AG04449 (cell line): ENCODE data around the gene PLA2G2C.

Experiments
- CTCF ChIA-PET: fragments of 350-600 bp; formaldehyde crosslinking; extraction: SDS; loops from one replicate; lab custom pipeline; 2021; ENCODE audit warnings: antibody characterized with exemption; lab: Yijun Ruan, JAX
- POLR2A ChIA-PET: fragments of 400-600, 350-600 bp; formaldehyde crosslinking; extraction: SDS; loops from one replicate; lab custom pipeline; 2020; ENCODE audit warnings: antibody characterized with exemption, inconsistent platforms; lab: Yijun Ruan, JAX
- DNase-seq: peaks from one replicate; pipeline ENCODE4 v3.0.0-alpha.2; 2010; ENCODE audit warnings: low read depth, low spot score
- H3K4me3 ChIP-seq: 2 replicates; pipeline ENCODE4 v1.5.1; 2011; ENCODE audit warnings: low read depth, mild to moderate bottlenecking, control low read depth, low read length
- TF ChIP-seq, protein P1 (sequence below): IDR thresholded peaks from one replicate; pipeline ENCODE4 v1.5.1; 2011; ENCODE audit warnings: mild to moderate bottlenecking, moderate library complexity, low read length, control low read depth, inconsistent platforms; ENCODE audit not compliant: insufficient read depth; ENCODE audit errors: missing control alignments

PLA2G2C gene

DNA sequence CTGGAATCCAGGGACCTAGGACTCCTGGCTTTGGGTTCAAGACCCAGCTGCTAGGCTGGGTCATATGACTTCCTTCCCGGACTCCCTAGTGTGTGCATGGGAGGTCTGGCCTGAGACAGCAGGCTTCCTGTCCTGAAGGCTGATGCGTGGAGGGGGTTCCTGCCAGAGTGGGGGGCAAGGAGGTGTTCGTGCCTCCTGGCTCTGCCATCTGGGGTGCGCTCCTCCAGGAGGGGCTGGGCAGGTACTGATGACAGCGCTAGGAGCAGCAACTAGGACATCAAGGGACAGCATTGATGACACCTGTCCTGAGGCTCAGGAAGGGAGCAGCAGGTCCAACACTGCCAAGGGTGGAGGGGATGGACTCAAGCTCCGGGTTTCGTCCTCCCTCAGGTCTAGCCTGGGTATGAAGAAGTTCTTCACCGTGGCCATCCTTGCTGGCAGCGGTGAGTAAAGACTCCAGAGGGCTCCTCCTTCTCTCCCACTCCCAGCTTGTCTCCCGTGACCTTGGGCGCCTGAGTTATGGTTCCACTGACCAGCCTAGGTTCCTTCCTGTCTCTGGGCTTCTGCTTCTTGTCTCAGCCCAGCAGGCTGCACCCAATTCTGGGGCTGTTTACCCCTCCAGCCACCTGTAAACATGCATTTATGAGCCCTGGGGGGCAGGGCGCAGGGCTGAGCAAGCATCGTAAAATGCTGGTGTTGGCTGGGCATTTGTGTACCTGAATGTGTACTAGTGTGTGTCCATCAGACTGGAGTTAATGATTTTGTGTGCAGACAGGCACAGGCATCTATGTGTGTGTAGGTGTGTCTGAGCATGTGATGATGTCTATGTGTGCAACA is 46.3 kb downstream of the PLA2G2C start:
- no peak for DNase-seq
- H3K4me3 ChIP-seq, result no peak overlapping the region
- POLR2A ChIA-PET, result no interaction called here
- CTCF ChIA-PET, result no interaction called here
- TF ChIP-seq, protein P1, sequence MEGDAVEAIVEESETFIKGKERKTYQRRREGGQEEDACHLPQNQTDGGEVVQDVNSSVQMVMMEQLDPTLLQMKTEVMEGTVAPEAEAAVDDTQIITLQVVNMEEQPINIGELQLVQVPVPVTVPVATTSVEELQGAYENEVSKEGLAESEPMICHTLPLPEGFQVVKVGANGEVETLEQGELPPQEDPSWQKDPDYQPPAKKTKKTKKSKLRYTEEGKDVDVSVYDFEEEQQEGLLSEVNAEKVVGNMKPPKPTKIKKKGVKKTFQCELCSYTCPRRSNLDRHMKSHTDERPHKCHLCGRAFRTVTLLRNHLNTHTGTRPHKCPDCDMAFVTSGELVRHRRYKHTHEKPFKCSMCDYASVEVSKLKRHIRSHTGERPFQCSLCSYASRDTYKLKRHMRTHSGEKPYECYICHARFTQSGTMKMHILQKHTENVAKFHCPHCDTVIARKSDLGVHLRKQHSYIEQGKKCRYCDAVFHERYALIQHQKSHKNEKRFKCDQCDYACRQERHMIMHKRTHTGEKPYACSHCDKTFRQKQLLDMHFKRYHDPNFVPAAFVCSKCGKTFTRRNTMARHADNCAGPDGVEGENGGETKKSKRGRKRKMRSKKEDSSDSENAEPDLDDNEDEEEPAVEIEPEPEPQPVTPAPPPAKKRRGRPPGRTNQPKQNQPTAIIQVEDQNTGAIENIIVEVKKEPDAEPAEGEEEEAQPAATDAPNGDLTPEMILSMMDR, result no peak

DNA sequence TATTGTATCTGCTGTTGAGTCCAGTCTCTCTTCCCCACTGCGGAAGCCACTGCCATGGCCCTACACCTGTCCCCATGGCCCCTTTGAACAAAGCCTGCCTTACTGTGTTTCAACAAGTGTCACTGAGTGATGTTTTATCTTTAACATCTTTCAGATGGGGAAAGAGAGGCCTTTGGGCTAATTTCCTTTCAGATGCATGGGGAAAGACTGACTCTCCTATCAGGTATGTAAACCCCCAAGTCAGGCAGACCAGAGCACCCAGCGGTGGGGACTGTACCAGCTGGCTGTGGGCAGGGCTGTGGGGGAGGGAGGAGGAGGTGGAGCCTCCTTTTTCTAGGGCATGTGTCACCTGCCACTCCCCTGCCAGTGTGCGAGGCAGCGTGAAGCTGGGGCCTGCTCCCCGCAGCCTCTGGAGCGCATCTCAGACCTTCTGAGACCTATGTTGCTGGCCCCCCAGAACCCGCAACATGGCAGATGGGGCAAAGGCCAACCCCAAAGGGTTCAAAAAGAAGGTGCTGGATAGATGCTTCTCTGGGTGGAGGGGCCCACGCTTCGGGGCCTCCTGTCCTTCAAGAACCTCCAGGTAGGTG is 47.3 kb downstream of the PLA2G2C start, which contains the start of gene PLA2G2F:
Gene PLA2G2F, plus strand, starts transcription at position 363 of the 590 bp plus-strand sequence. Its CDS starts 105 bp downstream, at position 468.
- POLR2A ChIA-PET, result no interaction called here

DNA sequence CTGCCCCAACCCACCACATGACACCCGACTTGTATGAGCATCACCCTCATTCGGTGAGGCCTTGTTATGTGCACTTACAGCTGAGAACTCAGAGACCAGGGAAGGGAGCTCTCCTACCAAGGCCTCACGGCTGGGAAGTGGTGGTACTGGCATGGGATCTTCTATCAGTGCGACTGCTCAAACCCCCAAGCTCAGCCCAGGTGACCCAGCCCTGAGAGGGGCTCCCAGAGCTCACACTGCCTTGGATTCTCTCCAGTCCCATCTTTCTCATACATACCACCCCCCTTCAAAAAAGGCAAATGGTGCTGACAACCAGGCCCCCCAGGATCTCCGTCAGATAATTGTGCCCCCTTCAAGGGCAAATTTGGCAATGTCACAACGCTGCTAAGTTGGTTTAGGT is 48.0 kb downstream of the PLA2G2C start:
- ChIA-PET CTCF (interaction anchor here (1.5 kb wide), 1 partner anchor 14 kb away, joined by 5 read pairs; no protein-coding TSS in a partner anchor), POLR2A (no interaction called here)
- H3K4me3 ChIP-seq, result no peak overlapping the region
- TF ChIP-seq, protein P1, result no peak
- no peak for DNase-seq

More for the DNA sequence above, 47.3 kb downstream of the PLA2G2C start, which contains the start of gene PLA2G2F:
- DNase-seq, result no peak
- TF ChIP-seq, protein P1, result no peak
- no peak within 1 kb of the TSS for H3K4me3 ChIP-seq
- CTCF ChIA-PET, result interaction anchor here (1.5 kb wide), 1 partner anchor 13 kb away, joined by 5 read pairs; no protein-coding TSS in a partner anchor

DNA sequence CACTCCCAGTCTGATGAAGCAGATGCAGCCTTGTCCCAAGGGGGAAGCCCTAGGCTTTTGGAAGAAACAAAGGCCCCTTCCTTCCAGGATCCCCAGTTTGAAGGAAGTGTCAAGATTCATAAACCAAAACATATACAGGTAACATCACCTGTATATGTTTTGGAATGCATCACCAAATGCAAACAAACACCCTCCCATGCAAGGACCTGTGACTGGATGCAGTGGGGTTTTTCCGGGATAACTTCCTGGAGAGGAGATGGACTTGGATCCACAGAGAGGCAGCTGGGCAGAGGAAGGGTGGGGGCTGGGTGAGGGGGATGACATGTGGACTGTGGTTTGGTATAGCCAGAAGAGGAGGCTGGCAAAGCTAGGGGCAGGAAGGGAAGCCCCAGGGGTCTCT is 48.7 kb downstream of the PLA2G2C start:
- H3K4me3 ChIP-seq, result no peak overlapping the region
- POLR2A ChIA-PET, result no interaction called here
- DNase-seq, result no peak
- CTCF ChIA-PET, result interaction anchor here (1.5 kb wide), 1 partner anchor 14 kb away, joined by 5 read pairs; no protein-coding TSS in a partner anchor
- TF ChIP-seq, protein P1, result no peak

DNA sequence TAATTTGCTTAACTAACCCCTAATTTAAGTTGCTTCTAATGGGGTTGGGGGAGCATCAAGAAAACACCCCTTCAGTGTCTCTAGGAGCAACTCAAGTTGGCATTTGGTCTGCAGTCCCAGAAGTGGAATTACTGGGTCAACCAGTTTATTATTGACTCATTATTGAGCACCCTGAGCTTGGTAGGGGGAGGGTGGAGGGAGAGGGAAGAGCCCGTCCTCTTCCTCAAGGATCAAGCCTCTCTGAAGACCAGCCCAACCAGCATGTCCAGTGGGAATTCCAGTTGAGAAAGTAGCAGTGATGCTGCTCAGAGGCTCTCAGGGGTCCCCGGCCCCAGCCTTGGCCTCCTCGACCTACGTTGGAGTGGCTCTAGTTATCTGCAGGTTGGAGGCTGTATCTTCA is 49.3 kb downstream of the PLA2G2C start:
- H3K4me3 ChIP-seq, result no peak overlapping the region
- DNase-seq, result no peak
- CTCF ChIA-PET, result no interaction called here
- POLR2A ChIA-PET, result no interaction called here
- TF ChIP-seq, protein P1, result no peak

DNA sequence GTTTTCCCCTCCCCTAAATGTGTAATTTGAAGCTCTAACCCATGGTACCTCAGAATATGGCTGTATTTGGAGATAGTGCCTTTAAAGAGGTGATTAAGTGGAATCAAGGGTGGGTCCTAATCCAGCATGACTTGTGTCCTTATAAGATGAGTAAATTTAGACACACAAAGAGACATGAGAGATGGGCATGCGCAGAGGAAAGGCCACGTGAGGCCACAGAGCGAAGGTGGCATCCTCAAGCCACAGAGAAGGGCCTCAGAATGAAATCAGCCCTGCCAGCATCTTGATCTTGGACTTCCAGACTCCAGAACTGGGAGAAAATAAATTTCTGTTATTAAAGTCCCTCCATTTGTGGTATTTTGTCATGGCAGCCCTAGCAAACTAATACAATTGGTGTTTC is 50.1 kb downstream of the PLA2G2C start:
- TF ChIP-seq, protein P1, result no peak
- ChIA-PET POLR2A (no interaction called here), CTCF (interaction anchor here (0.7 kb wide), 1 partner anchor 11 kb away, joined by 4 read pairs; no protein-coding TSS in a partner anchor)
- DNase-seq, result no peak
- no peak overlapping the region for H3K4me3 ChIP-seq
